GM23338 (cell line): ENCODE measurements around the gene PGGHG.
"Not testable (repeated sequence)": the region's sequence is repeated elsewhere in the genome, so short reads cannot be mapped to it uniquely, and the experiment has no call there.

ENCODE experiments used
- CREB1 ChIP-seq: fragments of 250-450 bp; sonication (Bioruptor Pico); IDR thresholded peaks from 2 replicates; pipeline ENCODE4 v1.5.0; 2020; ENCODE audit warnings: low read depth, mild to moderate bottlenecking, moderate library complexity
- CTCF ChIP-seq, 2 experiments: fragments of 200-600 bp in 1 of 2; sonication (generic) in 1 of 2; conservative IDR thresholded peaks; 2 replicates each; pipeline versions ENCODE4 v1.5.1 to v1.6.1; 2016 to 2017; ENCODE audit warnings: antibody characterized with exemption in 2 of 2, low read depth in 2 of 2, mild to moderate bottlenecking in 2 of 2, moderate library complexity in 1 of 2
- EZH2 ChIP-seq: fragments of 200-600 bp; sonication (generic); IDR thresholded peaks from one replicate; pipeline ENCODE4 v1.8.0; 2017; ENCODE audit warnings: antibody characterized with exemption, mild to moderate bottlenecking, low read depth; ENCODE audit not compliant: unreplicated experiment
- EZH2phosphoT487 ChIP-seq: fragments of 200-600 bp; sonication (generic); IDR thresholded peaks from one replicate; pipeline ENCODE4 v1.8.1; 2018; ENCODE audit warnings: antibody characterized with exemption; ENCODE audit not compliant: unreplicated experiment
- POLR2AphosphoS5 ChIP-seq: IDR thresholded peaks from 2 replicates; pipeline ENCODE4 v1.6.1; 2016; ENCODE audit warnings: antibody characterized with exemption, low read depth
- REST ChIP-seq: IDR thresholded peaks from one replicate; pipeline ENCODE4 v1.6.1; 2018; ENCODE audit warnings: antibody characterized with exemption; ENCODE audit not compliant: unreplicated experiment
- STAT1 ChIP-seq: IDR thresholded peaks from one replicate; pipeline ENCODE4 v1.6.1; 2016; ENCODE audit warnings: antibody characterized with exemption; ENCODE audit not compliant: unreplicated experiment
- ZNF331 ChIP-seq: fragments of 250-450 bp; sonication (Bioruptor Pico); IDR thresholded peaks from 2 replicates; pipeline ENCODE4 v1.5.0; 2020; ENCODE audit warnings: low read depth, mild to moderate bottlenecking, moderate library complexity

GRCh38 chr11:311013-311748, 22.3 kb downstream of the PGGHG start:
- not testable (repeated sequence) for TF ChIP-seq CTCF (conservative IDR thresholded peaks at IDR 0.05; ENCODE audit: low read depth in 2 of 2); POLR2AphosphoS5; CREB1; ZNF331 (CRISPR knock-in tag); EZH2; EZH2phosphoT487; REST; STAT1
